ENCODE measurements around the gene TAS2R39.

The TAS2R39 gene

GRCh38 chr7:143216151-143216550, 32.9 kb downstream of the TAS2R39 start:
- no peak for DNase-seq (ENCODE audit: low spot score)

DNA sequence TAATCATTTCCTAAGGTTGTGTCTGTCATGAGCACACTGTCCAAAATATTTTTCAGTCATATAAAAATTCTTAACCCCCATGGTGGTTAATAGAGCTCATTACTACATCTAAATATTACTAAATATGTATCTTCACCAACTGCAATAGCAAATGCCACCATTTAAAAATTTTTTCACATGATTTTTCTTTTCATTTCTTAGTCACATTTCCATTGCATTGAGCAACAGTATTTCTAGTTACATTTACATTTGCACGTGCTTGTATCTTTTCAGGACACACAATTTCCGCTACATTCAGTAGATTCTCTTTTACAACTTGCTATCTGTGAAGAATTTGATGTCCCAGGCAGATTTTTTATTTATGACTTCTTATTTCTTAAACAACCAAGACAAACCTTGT, 33.5 kb downstream of the TAS2R39 start:
- no peak for DNase-seq (ENCODE audit: low spot score)

DNA sequence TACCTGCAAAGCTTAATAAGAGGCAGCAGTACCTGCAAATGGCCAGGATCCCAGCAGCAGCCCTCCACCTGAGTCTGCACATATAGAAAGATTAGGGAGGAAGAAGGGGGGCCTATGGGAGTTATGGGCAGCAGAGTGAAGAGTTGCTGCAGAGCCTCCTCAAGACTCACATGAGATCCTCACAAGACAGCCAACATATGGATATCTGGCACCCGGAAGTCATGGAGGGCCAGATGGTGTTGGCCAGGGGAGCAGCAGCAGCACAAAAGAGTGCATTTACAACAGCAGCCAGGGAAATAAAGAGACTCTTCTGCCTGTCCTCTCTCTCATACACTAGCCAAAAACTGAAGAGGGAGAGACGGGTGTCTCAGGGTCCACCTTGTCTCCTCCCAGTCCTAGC, 34.6 kb downstream of the TAS2R39 start:
- no peak for DNase-seq (ENCODE audit: low spot score)

DNA sequence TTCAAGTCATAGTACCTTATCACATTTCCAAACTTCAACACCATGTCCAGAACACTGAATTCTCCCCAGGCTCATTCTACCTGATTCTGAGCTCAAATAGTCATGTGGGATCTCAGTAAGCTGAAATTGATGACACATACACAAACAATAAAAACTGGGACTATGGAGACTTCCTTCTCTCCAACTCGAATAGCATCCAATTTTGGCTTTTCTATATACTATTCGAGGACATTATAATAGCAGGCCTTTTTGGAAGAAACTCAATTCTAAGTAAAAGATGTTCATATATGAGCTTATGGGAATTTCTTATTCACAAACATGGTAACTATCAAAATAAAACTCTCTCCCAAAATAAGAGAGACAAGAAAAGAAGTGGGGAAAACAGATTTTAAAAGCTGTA, 38.1 kb downstream of the TAS2R39 start:
- DNase-seq (ENCODE audit: low spot score) = no peak

- DNase-seq (ENCODE audit: low spot score) = no peak
These were observed 38.5 kb downstream of the TAS2R39 start, which contains the start of gene TAS2R40 for GRCh38 chr7:143221737-143222136. Gene TAS2R40, plus strand, starts transcription at chr7:143222037. Its CDS starts 42 bp downstream, at chr7:143222079.

DNA sequence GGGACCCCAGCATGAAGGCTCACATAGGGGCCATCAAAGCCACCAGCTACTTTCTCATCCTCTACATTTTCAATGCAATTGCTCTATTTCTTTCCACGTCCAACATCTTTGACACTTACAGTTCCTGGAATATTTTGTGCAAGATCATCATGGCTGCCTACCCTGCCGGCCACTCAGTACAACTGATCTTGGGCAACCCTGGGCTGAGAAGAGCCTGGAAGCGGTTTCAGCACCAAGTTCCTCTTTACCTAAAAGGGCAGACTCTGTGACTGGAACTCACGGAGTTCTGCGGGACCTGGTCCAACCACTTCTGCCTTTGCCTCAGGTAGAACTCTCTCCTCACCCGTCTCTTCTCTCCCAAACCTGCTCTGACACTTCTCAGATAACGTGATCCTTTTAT, 39.6 kb downstream of the TAS2R39 start:
- DNase-seq (ENCODE audit: low spot score) = no peak

DNA sequence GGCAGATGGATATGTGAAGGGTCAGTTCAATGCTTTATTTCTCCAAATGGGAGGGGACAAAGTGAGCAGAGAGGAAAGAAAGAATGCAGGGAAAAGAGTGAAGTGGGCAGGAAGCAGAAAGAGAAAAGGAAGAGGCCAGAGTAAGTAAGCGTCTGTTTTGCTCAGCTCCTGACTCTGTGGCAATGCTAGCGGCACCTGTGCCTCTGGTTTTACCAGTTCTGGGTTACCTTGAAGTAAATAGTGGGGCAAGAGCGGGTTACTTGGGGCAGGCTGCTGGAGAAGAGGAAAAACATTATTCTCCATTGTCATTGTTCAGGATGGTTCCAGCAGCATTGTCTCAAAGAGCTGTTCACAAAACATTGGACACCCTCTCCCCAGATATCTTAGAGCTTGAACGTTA, 40.6 kb downstream of the TAS2R39 start:
- no peak for DNase-seq (ENCODE audit: low spot score)

GRCh38 chr7:143225047-143225446, 41.8 kb downstream of the TAS2R39 start:
- DNase-seq (ENCODE audit: low spot score) = no peak

DNA sequence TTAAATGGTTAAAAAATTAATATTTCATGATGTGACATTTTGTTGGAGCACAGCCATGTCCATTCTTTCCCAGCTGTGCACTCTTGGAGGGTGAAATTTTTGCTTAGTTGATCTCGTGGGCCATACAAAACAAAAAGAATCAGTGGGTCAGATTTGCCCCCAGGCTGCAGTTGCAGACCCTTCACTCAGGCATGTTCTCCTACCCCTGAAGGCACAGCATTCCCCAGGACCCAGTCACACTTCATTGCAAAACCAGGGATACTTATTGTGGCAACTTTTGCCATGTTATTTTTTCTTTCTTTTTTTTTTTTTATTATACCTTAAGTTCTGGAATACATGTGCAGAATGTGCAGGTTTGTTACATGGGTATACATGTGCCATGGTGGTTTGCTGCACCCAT, 44.6 kb downstream of the TAS2R39 start:
- no peak for DNase-seq (ENCODE audit: low spot score)

DNA sequence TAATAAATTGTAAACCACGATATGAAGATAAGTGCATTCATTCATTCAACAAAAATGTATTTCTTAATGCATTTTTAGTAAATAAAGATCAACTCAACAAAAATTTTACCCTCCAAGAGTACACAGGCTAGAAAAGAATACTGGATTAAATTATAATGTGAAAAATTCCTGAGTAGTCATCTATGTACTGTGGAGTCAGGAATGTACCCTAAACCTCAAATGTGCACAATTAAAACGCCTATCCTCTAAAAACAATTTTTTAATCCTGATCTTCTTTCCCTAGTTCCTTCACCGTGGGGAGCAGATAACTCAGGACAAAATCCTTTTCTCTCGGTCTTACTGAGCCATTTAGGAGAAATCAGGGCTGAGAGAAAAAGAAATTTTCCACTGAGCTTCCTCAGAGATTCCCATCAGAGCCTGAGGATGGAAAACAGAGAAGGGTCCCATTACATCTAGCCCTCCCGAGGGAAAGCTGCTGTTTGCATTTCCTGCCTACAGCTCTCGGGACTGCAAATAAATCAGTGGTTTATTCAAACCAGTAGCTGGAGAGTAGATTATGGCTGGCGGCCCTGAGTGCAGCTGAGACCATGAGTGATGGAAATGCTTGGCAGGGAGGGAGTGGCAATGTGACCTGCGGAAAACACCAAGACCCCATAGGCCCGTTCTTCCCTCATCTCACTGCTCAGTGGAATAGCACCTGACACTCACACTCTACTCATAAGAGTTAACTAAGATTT, 46.0 kb downstream of the TAS2R39 start:
- DNase-seq (ENCODE audit: low spot score) = no peak

DNA sequence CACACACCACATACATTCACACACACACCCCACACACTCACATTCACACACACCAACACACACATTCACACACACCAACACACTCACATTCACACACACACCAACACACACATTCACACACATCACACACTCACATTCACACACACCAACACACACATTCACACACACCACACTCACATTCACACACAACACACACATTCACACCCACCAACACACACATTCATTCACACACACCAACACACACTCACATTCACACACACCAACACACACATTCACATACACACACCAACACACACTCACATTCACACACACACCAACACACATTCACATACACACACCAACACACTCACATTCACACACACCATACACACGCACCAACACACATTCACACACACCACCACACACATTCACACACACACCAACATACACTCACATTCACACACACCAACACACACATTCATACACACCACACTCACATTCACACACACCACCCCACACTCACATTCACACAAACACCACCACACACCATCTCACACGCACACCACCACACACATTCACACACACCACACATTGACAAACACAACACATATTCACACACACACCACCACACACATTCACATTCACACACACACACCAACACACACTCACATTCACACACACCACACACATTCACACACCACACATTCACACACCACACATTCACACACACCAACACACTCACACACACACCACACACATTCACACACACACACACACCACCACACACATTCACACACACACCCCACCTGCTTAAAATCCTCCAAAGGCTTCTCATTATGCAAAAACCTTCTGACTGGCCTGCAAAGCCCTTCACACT, 47.6 kb downstream of the TAS2R39 start:
- DNase-seq (ENCODE audit: low spot score) = no peak
